Ishikawa (cell line): ENCODE measurements around the gene GNG14.

Experiments used
- CEBPB ChIP-seq: IDR thresholded peaks from 2 replicates; pipeline ENCODE4 v1.6.1; 2012
- CREB1 ChIP-seq: IDR thresholded peaks from 2 replicates; pipeline ENCODE4 v1.6.1; 2012; ENCODE audit warnings: low read depth
- EGR1 ChIP-seq: IDR thresholded peaks from 2 replicates; pipeline ENCODE4 v1.6.1; 2012
- EP300 ChIP-seq: IDR thresholded peaks from 2 replicates; pipeline ENCODE4 v1.6.1; 2012; ENCODE audit warnings: borderline replicate concordance
- FOXM1 ChIP-seq: IDR thresholded peaks from 2 replicates; pipeline ENCODE4 v1.6.1; 2012; ENCODE audit warnings: low read depth, borderline replicate concordance
- MAX ChIP-seq: IDR thresholded peaks from 2 replicates; pipeline ENCODE4 v1.6.1; 2012
- NFIC ChIP-seq: IDR thresholded peaks from 2 replicates; pipeline ENCODE4 v1.6.1; 2012
- RAD21 ChIP-seq: IDR thresholded peaks from 2 replicates; pipeline ENCODE4 v1.6.1; 2012; ENCODE audit warnings: low read depth
- REST ChIP-seq: IDR thresholded peaks from 2 replicates; pipeline ENCODE4 v1.6.1; 2012; ENCODE audit warnings: low read depth, mild to moderate bottlenecking
- TCF12 ChIP-seq: IDR thresholded peaks from 2 replicates; pipeline ENCODE4 v1.6.1; 2012; ENCODE audit warnings: low read depth
- TEAD4 ChIP-seq: IDR thresholded peaks from 2 replicates; pipeline ENCODE4 v1.6.1; 2012
- YY1 ChIP-seq: IDR thresholded peaks from 2 replicates; pipeline ENCODE4 v1.6.1; 2012; ENCODE audit warnings: low read depth
- ZBTB7A ChIP-seq: IDR thresholded peaks from 2 replicates; pipeline ENCODE4 v1.6.1; 2012; ENCODE audit warnings: low read depth
- TF ChIP-seq, protein P1 (sequence below): IDR thresholded peaks from 2 replicates; pipeline ENCODE4 v1.6.1; 2012

GNG14 gene

GRCh38 chr19:12687496-12688196 is at the start of gene GNG14:
TSS of gene GNG14 (plus strand) at chr19:12687998. CDS start at chr19:12688049, 51 bp downstream.
- TF ChIP-seq CEBPB (no peak), RAD21 (no peak), EGR1 (no peak), REST (no peak)

DNA sequence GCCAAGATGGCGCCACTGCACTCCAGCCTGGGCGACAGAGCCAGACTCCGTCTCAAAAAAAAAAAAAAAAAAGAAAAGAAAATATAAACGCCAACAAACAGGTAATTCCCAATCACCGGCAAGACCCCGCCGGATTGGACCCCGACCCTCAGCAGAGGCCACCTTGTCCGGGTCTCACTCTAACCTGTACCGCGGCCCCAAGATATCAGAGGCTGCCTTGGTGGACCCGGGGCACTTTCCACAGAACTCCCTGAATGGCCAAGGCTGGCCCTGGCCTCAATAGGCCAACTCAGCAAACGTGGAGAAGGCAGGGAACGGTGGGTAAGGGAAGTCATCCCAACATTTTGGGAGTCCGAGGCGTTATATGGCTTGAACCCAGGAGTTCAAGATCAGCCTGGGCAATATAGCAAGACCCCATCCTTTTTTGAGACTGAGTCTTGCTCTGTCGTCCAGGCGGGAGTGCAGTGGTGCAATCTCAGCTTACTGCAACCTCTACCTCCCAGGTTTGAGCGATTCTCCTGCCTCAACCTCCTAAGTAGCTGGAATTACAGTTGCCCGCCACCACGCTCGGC is 49.1 kb upstream of the GNG14 start:
- TF ChIP-seq TCF12, result no peak

DNA sequence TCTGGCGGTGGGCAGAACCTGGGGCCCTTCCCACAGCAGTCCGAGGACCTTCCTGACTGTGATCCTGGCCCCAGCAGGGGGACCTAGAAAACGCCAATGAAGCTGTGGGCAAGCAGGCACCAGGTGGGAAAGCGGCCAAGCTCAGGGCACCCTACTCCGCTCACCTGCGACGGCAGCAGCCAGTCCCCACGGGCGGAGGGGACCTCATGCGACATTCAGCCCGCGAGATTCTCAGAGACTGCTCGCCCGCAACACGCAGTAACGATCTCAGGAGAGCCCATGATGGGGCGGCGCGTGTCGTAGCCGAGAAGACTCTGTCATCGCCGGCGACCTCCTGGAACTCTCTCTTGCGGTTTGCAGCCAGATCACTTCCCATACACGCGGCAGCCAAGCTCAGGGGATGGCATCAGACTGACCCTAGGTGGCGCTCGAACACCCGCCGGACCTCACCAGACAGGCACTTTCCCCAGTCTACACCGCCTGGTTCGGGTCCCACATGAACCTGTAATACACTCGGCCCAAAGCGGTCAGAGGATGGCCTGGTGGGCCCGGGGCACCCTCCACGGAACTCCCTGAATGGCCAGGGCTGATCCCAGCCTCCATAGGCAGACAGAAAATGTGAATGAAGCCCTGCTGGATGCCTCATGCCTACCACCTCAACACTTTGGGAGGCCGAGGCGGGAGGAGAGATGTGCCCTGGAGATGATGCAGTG is 47.7 kb upstream of the GNG14 start:
- TF ChIP-seq RAD21 (peak; percentile 68), FOXM1 (no peak)

GRCh38 chr19:12641456-12641855 is 46.3 kb upstream of the GNG14 start:
- TF ChIP-seq MAX (no peak), ZBTB7A (no peak), RAD21 (no peak), TCF12 (no peak)

GRCh38 chr19:12642506-12642905 is 45.3 kb upstream of the GNG14 start:
- TF ChIP-seq EGR1 (no peak), YY1 (no peak), RAD21 (no peak), MAX (no peak), TEAD4 (no peak)
- TF ChIP-seq, protein P1, sequence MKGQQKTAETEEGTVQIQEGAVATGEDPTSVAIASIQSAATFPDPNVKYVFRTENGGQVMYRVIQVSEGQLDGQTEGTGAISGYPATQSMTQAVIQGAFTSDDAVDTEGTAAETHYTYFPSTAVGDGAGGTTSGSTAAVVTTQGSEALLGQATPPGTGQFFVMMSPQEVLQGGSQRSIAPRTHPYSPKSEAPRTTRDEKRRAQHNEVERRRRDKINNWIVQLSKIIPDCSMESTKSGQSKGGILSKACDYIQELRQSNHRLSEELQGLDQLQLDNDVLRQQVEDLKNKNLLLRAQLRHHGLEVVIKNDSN, result no peak

DNA sequence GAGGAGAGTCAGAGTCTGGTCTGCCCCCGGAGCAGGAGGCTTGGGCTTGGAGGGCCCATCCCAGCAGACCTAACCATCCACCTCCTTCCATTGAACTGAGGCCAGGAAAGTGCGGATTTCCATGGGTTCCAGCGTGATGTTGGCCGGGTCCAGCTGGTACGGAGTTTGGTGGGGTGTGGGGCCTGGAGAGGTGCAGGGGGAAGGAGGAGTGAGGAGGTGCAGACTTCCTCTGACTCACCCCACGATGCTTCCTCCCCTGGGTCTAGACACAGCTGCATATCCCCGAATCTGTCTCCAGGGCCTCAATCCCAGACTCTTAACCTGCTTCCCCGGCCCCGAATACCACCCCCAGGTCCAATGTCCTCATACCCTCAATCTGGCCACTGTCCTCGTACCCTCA is 41.2 kb upstream of the GNG14 start:
- TF ChIP-seq YY1, result no peak
- no peak for TF ChIP-seq ZBTB7A
- no peak for TF ChIP-seq FOXM1
- no peak for TF ChIP-seq EGR1
- no peak for TF ChIP-seq TCF12
- no peak for TF ChIP-seq REST
- TF ChIP-seq NFIC, result no peak
- TF ChIP-seq CREB1, result no peak
- TF ChIP-seq MAX, result no peak

GRCh38 chr19:12647047-12647446 is 40.8 kb upstream of the GNG14 start:
- TF ChIP-seq ZBTB7A (no peak), EGR1 (no peak), EP300 (no peak)
